ENCODE measurements around the gene PPP1R10.
A peak's percentile ranks its signal among the peaks of the same experiment; 100 is the strongest.
"Not testable (repeated sequence)": the region's sequence is repeated elsewhere in the genome, so short reads cannot be mapped to it uniquely, and the experiment has no call there.

The PPP1R10 gene

DNA sequence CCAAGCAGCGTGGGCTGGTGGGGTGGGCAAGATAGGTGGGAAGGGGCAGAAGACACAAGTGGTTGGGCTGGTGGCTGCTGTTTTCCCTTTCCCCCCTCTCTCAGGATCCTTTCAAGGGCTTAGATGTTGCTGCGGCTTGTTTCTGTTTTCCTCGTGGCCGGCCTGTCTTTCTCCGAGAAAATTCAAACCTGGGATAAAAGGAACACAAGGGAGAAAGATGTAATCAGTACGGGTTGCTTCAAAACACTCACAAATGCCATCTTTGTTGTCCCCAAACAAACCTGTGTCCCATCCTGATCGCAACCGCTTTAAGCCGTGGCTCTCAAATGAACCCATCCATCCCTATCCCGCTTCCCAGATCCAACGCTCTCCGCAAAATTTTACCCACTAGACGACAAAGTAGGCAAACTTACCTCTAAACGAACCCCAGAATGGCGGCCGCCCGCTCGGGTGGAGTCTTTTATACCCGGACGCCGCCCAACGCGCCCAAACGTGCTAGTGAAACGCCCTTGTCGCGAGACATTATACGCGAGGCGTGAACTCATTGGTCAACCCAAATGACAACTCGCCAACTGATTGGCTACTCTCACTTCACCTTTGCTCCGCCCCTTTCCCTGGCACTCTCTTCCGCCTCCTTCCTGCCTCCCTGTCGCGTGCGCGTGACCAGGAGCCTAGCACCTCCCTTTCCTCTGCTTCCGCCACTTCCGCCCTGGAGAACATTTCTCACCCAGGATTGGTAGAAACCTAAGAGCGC lies at the start of gene PPP1R10:
Gene PPP1R10 (minus strand): TSS at position 433 of the 754 bp plus-strand sequence. CDS start 7,299 bp downstream, outside the sequence.
- DNase-seq (ENCODE audit: low read depth) = peak; percentile 93

DNA sequence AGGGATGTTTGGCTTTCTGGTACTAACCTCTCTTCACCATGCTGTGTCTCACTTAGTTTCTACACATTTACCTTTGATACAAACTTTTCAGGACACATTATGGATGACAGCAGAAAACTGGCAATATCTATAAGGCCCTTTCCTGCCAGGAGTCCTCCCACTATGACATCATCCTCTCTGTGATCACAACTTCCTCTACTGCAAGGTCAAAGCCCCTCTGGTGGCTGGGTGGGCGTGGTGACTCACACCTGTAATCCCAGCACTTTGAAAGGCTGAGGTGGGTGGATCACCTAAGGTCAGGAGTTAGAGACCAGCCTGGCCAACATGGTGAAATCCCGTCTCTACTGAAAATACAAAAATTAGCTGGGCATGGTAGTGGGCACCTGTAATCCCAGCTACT lies 49.3 kb upstream of the PPP1R10 start:
- DNase-seq (ENCODE audit: low read depth) = not testable (repeated sequence)

DNA sequence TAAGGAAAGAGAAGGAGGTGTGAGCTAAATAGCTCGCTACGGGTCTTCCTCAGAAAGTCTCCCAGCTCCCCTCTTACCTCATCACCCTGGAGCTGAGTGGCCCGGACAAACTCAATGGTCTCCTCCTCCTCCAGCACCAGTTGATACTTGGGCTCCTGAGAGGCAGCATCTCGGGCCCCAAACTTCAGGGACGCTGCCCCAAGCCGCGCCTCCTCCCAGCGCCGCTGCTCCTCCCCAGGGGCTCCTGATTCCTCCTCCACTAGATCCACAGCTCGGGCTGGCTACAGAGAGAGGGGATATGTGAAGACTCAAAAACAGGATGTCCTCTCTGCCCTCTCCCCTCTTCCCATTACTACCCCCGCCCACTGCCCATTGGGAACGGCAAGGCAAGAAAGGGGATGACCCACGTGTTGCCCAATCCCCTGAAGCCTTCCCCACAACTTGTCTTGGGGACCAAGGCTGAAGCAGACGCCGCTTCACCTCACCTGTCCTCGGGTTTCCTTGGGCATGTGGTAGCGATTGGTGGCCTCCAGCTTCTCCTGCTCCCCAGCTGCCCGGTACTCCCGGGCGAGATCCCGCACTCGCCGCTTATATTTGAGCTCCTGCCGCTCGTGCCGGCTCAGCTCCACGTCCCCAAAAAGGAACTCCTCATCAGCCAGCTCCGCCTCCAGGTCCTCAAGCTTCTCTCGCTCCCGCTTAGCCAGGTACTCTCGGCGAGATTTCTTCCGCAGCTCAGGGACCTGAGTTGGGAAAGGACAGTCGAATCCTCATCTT lies 48.1 kb upstream of the PPP1R10 start:
- no peak for DNase-seq (ENCODE audit: low read depth)

DNA sequence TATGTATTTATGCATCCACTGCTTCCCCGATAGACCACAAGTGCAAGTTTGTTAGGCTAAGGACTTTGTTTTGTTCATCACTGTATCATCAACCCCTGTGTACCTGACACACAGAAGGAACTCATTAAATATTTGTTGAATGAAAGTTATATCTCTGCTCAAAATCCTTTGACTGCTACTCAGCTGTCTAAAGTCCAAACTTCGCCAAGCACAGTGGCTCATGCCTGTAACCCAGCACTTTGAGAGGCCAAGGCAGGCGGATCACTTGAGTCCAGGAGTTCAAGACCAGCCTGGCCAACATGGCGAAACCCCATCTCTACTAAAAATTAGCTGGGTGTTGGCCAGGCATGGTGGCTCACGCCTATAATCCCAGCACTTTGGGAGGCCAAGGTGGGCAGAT lies 40.9 kb upstream of the PPP1R10 start:
- DNase-seq (ENCODE audit: low read depth) = not testable (repeated sequence)

DNA sequence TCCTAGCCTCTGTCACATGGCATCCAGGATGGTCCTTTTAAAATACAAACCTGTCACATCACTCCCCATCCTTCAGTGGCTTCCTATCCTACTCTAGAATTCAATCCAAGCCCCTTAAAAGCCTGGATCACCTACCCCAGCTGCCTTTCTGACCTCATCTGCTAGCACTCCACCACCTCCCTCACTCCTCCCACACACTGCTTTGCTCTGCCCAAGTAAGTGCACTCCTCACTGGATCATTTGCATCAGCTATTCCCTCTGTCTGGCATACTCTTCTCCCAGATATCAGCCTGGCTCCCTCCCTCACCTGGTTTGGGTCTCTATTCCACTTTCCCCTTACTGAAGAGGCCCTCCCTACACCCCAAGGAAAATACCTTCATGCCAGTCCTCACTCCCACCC lies 40.4 kb upstream of the PPP1R10 start:
- DNase-seq (ENCODE audit: low read depth) = no peak

DNA sequence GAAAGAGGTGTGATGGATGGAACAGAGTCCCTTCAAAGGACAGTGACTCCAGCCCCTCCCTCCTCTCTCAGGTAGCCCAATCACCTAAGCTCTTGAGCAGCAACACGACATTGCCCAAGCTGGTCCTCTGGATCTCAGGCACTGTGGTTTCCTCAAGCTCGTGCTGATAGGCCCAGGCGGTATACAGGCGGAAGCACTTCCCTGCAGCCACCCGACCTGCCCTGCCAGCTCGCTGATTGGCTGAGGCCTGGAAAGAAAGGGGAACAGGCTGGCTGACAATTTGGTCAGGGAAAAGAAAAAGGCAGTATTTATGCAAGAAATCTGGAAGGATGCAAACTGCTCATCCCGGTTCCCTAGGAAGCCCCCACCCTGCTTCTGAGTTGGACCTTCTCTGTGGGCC lies 39.5 kb upstream of the PPP1R10 start:
- DNase-seq (ENCODE audit: low read depth) = no peak

DNA sequence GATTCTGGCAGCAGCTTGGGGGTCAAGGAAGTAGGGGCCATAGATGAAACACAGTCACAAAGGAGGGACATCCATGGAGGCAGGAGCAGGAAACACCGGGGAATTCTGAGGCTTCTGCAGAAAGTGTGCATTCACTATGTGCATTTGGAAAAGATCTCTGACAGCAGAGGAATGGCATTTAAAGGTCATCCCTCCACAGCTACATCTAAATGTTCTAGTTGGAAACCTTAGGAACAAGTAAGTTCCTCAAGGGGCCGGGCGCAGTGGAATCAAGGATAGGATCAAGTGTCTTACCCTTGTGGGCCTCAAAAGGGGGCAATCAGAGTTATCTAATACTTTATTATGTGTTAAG lies 38.7 kb upstream of the PPP1R10 start:
- DNase-seq (ENCODE audit: low read depth) = no peak

DNA sequence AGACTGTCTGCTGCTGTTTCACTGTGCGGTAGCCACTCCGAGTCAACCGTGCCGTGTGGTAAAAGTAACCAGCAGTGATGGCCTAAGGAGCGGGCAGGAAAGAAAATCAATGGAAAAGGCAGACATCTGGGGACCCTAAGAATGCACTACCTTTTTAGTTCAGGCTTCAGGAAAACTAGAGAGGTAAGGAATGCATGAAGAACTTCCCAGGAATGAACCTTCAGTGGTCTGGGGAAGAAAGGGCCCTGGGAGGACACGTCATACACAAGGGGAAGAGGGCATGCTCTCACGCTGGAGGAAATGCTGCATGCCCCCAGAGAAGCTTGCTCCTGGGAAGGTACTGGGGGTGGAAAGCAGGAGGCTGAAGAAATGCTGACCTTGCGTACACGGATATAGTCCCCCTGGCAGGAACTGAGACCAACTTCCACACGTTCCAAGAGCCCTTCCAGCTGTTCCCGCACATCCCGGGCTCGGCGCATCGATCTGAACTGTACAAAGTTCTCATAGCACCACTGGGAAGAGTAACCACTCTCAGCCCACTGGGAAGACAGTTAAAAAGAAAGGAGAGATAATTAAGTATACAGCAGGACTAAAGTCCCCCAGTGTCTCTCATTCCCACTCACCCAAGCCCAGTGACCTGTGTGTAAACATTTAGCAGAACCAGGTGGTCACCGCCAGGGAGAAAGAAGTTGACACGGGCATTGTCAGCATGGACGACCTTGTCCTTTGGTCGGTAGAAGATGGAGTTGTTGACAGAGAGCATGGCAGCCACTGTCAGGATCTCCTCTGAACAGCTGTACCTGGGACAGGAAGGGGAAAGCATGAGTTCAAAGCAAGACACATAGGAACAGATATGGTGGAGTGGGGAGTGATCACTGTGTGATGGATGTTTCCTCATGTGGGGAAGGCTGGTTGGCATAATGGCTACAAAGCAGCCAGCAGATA lies 38.0 kb upstream of the PPP1R10 start:
- no peak for DNase-seq (ENCODE audit: low read depth)

DNA sequence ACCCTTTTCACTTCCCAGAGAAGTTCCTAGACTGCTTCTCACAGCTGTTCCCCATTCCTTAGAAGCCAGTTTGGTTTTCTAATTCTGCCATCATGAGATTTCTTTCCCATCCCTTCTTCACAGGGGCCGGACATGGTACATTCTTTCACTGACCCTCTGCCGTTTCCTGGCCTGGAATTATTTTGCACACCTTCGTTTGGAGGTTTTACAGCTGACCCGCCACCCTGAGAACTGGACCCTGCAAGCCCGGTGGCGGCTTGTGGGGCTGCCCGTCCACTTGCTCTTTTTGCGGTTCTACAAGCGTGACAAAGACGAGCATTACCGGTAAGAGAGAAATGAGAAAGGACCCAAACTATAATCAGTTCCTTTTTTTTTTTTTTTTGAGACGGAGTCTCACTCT lies 34.1 kb upstream of the PPP1R10 start:
- no peak for DNase-seq (ENCODE audit: low read depth)

DNA sequence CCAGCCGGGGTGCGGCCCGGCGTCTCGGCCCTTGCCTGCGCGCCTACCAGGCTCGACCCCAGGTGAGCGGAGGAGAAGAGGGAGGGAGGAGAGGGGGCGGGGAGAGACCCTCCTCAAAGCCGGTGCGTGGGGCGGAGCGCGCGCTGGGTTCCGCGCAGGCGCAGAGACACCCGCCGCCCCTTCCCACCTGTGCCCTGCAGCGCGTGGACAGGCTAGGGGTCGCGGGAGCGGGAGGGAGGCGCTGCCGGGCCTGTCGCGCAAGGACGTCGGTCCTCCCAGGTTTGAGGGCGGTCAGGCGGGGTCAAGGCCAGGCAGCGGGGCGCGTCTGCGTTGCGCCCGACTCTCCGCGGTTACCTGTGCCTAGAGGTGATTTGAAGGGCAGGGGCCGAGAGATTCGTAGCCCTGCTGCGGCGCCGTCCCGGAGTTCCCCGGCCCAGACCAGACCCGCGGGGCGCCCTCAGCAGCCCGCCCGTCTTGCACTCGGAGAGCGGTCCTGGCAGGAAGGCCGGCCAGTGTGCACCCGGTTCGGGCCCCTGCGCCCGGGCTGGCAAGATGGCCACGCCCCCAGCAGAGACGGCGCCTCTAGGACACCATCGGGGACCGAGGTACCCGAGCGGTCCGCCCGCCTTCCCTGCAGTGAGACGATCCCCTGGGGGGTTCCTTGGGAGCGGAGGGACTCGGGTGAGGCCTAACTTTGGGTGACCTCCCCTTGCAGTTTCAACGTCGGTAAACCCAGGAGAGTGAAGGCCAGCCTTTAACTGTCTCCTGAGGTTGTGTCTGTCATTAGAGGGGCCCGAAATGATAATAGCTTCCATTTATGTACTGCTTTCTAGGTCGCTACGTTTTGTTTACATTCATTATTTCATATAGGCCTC lies 30.4 kb upstream of the PPP1R10 start:
- DNase-seq (ENCODE audit: low read depth) = peak; percentile 51

DNA sequence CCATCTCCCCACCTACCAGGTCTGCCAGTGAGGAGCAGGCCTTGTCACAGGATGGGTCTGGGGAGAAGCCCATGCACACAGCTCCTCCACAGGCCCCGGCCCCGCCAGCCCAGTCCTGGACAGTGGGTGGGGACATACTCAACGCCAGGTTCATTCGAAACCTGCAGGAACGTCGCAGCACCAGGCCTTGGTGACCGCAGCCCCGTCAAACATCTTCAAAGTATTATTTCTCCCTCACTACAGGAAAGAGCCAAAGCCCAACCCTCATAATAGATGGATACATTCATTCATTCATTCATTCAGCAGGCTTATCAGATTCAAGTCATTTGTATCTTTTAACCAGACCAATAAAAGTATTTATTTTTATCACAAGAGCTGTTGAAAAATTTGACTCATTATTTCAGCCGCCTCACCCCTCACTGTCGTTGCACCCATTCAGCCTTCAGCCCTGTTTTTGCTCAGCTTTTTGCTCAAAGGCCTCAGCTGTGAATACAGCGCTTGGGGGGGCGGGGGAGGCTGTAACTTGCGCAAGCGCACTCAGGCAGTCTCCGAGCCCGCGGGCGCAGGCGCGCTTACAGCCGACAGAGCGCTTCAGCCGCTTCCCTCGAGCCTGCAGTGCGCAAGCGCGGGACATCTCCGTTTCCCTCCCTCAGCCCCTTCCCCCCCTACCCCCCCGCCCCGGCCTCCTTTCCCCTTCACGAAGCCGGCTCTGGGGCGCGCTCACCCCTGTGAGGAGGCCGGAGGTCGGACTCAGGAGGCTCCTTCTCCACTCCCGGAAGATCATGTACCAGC lies 29.6 kb upstream of the PPP1R10 start, which contains the start of gene C6orf136:
Gene C6orf136 (plus strand): TSS at position 684 of the 792 bp plus-strand sequence. CDS start 99 bp downstream, at position 783.
- DNase-seq (ENCODE audit: low read depth) = peak; percentile 80

DNA sequence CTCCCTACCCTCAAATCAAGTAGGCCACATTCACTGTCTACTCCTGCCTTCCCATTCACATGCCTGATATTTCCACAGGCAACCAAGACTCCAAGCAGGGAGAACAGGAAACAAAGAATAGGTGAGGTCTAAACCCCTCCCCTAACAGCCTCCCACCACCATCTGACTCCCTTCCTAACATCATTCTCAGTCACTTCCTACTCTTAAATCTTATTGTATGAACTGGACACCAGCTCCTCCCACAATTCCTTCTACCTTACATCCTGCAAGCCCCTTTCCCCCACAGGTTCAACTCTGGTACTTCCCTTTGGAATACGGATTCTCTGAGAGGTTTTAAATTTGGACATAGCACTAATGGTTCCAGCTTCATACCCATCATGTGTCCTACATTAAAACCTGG lies 28.9 kb upstream of the PPP1R10 start:
- no peak for DNase-seq (ENCODE audit: low read depth)

DNA sequence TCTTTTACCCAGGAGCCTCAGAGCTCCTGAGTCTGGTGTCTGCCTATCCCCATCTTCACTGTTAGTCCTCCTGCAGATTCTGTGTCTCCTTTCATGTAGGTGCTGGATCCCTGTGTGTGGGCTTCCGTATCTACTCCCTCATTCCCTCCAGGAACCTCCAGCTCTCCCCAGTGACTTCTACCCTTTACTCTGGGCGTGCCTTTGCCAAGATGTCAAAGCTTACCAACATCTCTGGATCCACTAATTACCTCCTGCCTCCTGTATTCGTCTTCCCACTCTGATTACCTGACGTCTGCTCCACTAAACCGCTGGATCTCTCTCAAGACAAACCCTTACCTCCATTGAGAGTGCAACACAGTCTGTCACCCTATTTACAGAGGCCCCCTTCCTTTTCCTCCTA lies 27.7 kb upstream of the PPP1R10 start:
- DNase-seq (ENCODE audit: low read depth) = no peak

DNA sequence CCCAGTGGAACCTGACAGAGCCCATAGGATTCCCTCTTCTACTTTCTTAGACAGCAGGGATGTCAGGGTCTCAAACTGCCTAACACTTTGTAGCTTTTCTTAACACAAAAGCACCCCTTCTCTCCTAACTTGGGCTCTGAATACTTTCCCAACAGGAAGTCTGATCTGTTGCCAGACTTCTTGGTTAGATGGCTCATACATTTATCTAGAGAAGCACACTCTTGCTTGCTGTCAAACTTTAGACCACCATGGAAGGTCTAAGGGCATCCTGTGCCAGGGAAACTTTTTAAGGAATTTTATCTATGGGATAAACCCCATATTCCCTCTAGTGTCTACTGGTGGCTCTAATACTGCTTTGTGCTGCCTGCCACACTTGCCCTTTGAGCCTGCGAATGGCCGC lies 26.6 kb upstream of the PPP1R10 start:
- no peak for DNase-seq (ENCODE audit: low read depth)

DNA sequence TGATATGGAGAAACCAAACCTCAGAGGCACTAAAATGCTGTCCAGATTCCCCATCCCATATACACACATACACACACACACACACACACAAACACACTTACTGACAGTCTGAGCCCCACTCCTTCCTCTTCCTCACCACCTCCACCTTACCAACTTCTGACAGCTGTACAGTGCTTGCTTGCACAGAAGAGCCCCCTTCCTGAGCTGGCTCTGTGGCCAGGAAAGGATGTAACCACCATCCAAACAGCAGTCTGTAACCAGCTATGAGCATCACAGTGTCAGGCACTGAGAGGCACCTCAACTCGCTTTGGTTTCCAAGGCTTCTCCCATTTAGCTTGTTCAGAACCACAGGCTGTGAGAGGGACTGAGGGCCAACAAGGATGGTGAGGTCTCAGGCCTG lies 24.0 kb upstream of the PPP1R10 start:
- no peak for DNase-seq (ENCODE audit: low read depth)

DNA sequence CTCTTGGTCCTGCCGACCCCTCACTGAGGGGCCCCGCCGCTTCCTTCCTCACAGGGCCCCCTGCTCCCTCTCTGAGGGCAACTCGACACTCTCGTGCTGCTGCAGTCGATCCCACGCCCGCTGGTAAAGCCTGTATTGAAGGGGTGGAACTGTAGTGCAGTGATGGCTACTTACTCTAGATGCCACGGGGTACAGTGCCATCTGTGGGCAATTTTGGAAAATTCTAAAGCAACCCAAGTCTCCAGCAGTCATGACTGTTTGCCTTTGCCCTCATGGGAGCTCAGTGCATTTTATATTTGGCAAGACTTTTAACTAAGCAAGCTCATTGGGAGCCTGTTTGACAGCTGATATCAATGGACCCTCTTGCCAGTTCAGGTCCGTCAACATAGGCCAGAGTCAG lies 23.4 kb upstream of the PPP1R10 start:
- DNase-seq (ENCODE audit: low read depth) = no peak

DNA sequence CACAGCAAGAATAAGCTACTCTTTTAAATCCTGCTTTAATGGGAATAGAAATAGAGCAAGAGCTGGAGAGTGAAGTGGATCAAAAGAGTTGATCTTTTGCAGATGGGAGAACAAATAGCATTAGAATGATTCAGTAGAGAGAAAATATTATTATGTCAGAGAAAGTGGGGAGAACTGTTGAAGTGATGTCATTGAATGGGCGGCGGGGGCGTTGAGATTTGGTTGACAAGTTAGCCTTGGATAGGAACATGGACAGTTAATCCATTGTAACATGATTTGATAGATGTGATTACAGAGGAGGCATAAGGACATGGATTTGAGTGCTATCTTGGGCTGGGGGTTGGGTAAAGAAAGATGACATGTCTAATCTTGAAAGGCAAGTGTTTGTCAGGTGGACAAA lies 18.8 kb upstream of the PPP1R10 start:
- DNase-seq (ENCODE audit: low read depth) = no peak

DNA sequence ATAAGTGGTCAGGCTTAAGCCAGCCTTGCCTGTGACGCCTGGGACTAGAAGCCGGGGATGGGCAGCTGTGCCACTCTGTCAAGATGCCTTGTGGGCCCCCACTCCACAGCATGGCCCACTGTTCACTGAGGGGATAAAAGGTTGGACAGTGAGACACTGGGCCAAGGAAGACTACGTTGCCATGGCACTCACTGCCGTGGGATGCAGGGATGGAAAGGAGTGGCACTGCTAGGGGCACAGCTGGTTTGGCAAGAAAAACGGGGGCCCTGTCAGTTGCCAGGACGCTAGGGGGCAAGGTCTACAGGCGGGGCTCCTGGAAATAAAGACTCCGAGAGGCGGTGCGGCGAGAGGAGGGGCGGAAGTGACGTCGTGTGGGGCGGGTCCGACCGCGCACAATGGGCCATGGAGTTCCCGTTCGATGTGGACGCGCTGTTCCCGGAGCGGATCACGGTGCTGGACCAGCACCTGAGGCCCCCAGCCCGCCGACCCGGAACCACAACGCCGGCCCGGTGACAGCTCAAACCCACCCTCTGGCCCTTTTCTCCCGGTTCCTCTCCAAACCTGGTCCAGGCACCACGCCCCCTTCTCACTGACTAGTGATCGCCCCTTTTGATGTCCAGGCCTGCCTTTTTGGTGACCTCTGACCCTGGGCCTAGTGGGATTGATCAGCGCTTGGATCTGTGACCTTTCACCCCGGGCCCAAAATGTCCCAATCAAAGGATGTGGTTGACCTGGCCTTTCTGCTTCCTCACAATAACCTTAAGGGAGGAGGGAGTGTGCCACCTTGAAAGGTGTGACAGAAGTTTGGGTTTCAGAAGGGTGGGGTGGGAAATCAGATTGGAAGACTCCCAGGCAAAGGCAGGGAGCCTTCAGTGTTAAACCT lies 9.7 kb upstream of the PPP1R10 start, which contains the start of gene ATAT1:
Gene ATAT1 (plus strand): TSS at position 391 of the 883 bp plus-strand sequence.
- DNase-seq (ENCODE audit: low read depth) = peak; percentile 77

DNA sequence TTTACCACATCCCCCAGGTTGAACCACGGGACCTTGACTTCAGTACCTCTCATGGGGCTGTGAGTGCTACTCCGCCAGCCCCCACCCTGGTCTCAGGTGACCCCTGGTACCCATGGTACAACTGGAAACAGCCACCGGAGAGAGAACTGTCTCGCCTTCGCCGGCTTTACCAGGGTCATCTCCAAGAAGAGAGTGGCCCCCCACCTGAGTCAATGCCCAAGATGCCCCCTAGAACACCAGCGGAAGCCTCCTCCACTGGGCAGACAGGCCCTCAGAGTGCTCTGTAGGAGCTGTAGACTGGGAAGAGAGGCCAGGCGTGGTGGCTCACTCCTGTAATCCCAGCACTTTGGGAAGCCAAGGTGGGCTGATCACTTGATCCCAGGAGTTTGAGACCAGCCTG lies 8.5 kb upstream of the PPP1R10 start:
- no peak for DNase-seq (ENCODE audit: low read depth)

All from stimulated activated CD8-positive, alpha-beta memory T cell treated with anti-CD3 and anti-CD28 coated beads, Interleukin-7, amount 100 ng/mL, for 24 hours (primary cell).